Embryonic facial prominence (tissue), 1 donor: ENCODE measurements around the gene EXD2.
"Not testable (repeated sequence)": the region's sequence is repeated elsewhere in the genome, so short reads cannot be mapped to it uniquely, and the experiment has no call there.

ENCODE experiments used
- DNase-seq: peaks from one replicate; pipeline ENCODE4 v3.0.0-alpha.2; 2016; ENCODE audit errors: extremely low spot score

EXD2 gene

DNA sequence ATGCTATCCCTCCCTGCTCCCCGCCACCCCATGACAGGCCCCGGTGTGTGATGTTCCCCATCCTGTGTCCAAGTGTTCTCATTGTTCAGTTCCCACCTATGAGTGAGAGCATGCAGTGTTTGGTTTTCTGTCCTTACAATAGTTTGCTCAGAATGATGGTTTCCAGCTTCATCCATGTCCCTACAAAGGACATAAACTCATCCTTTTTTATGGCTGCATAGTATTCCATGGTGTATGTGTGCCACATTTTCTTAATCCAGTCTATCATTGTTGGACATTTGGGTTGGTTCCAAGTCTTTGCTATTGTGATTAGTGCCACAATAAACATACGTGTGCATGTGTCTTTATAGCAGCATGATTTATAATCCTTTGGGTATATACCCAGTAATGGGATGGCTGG is 86.1 kb downstream of the EXD2 start:
- DNase-seq = not testable (repeated sequence)

- DNase-seq = no peak
Observed at GRCh38 chr14:69280746-69281291, 89.5 kb downstream of the EXD2 start.

GRCh38 chr14:69281450-69282169 is 90.3 kb downstream of the EXD2 start:
- no peak for DNase-seq

- DNase-seq = no peak
Observed at GRCh38 chr14:69282448-69282847, 91.2 kb downstream of the EXD2 start.

DNA sequence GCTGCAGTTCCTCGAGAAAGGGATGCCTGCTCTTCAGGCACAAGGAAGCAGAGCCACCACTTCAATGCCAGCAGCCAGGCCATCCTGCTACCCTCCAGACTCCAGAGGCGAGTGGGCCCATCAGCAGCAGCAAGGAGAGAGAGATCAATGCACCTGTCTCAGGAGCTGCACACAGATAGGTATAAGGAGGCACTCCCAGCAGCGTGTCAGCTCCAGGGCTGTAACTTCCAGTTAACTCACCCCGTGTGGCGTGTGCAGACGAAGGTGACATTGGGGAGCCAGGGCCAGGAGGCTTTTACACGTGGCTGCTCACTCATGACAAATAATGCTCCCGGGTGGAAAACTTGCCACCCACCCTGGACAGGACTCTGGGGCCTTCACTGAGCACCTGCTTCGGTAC is 92.9 kb downstream of the EXD2 start:
- DNase-seq = no peak

DNA sequence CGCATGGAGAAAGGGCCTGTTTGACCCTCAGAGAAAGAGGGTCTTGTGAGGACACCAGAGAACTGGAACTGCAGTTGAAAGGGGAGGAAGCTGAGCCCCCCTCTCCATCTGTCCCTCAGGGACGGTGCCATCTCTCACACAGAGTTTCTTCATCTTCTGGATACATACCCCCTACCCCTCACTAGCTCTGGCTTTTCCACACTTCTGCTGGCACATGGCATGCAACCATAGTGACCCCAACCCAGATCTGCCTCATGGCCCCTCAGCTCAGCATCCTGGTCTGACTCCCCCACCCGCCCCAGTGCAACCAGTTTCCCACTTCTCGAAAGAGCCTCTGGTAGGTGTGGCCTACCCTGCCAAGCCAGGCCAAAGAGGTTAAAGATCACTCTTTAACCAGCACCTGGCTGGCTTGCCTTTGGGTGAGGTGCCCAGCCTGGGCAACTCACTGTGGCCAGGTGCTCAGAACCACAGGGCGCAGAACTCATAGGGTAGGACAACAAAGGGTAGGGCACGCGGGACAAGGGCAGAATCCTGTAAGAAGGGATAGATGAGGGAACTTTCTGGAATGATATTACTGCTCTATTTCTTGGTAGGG is 94.5 kb downstream of the EXD2 start:
- no peak for DNase-seq

GRCh38 chr14:69287098-69288010 is 96.1 kb downstream of the EXD2 start:
- DNase-seq = no peak

DNA sequence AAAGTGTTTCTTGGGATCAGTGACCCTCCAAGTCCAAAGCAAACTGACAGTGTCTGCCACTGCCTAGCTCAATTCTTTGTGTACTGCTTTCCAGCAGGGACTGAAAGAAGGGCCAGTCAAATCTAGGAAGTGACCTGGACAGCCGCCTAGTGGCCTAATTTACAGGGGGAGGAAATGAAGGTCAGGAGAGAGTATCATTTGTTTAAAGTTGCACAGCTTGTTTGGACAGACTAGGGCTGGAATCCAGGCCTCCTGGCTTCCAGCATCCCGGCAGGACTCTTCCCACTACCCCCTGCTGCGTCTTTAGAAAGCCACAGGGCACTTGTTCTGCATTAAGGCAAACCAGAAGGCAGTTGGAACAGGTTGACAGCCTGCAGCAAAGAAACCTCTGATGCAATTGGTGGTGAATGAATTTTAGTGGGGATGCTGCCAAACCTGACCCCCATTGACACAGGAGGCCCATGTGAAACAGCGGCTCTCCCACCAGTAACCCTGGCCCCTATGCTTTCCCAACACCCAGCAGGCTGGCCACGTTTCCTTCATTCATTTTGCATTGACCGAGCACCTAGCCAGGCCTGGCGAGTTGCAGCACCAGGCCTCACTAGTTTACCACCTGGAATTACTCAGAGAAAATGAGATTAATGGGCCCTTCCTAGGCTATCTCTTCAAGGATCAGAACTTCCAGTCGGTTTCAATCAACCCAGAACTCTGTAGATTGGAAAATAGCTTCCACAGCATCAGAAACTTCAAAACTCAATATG is 96.9 kb downstream of the EXD2 start:
- peak; percentile 10 for DNase-seq

DNA sequence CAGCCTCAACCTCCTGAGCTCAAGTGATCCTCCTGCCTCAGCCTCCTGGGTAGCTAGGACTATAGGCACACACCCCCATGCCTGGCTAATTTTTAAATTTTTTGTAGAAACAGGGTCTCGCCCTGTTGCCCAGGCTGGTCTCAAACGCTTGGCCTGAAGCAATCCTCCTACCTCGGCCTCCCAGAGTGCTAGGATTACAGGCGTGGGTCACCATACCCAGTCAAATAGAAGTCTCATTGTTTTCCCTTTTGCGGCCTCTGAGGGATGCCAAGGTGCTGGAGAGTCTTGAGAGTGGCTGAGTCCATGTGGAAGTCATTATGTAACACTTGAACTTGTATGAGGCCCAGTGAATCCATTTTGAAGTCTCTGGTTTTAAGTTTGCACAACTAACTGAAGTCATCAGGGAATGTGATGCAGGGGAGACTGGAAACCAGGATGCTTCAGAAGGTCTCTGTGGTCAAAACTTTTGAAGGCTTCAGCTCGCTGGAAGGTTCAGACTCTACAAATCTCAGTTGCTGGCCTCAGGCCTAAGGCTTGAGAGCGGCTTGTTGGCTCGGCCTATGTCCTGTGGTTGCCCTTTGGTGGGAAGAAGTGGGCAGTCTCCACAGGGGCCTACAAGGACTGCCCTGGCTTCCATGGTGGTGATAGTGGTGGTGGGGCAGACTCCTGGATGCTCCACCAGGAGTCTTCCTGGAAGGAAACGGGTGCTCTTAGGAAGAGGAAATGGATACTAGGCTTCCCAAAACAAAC is 97.8 kb downstream of the EXD2 start:
- DNase-seq = no peak

DNA sequence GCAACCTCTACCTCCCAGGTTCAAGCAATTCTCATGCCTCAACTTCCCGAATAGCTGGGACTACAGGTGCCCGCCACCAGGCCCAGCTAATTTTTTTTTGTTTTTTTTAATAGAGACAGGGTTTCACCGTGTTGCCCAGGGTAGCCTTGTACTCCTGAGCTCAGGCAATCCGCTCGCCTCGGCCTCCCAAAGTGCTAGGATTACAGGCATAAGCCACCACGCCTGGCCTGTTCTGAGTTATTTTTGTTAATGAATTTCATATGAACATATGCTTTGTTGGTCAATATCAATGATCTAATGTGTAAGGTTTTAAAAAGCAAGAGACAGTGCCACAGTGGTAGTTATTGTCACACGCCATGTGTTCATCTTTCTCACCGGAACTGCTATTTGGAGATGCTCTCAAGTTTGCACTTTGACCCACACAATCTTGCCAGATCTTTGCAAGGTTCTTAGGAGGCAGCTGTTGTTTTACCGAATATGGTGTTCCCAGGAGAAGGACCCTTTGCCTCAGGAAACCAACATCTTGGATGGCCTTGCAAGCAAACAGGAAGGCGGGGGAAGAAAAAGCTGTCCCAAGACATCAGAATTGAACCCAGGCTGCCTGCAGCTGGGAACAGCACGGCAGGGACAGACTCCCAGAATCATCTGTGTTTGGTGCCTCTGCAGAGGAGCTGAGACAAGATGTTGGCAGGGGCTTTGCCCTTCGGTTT is 98.7 kb downstream of the EXD2 start:
- DNase-seq = no peak

GRCh38 chr14:69290881-69291280 is 99.6 kb downstream of the EXD2 start:
- DNase-seq = not testable (repeated sequence)

- DNase-seq = no peak
Observed at GRCh38 chr14:69291396-69291795, 100.1 kb downstream of the EXD2 start.

GRCh38 chr14:69291891-69292561 is 100.7 kb downstream of the EXD2 start:
- no peak for DNase-seq
